Activated T-helper 2 cell treated with anti-CD3 and anti-CD28 coated beads, Interferon-gamma antibody, Interleukin-2, Interleukin-4, amounts not matched to agents 10 μg/mL and 5 μg/mL and 100 μg/mL, durations not matched to agents 14 hours and 24 hours and 36 hours (primary cell): Measurements from ENCODE around the gene ACAP2. TPM values are rescaled to one million over a fixed set of nuclear protein-coding genes. Genes with fewer than 3 reads are reported as not detected.
A peak's percentile ranks its signal among the peaks of the same experiment; 100 is the strongest.

Experiments
- DNase-seq: peaks from one replicate; pipeline ENCODE4 v3.0.0; 2021; ENCODE audit warnings: low spot score
- H3K27ac Mint-ChIP-seq: one replicate; pipeline ENCODE4 v1.8.0; 2021; ENCODE audit warnings: mixed read lengths
- H3K27me3 Mint-ChIP-seq: one replicate; pipeline ENCODE4 v1.8.0; 2021; ENCODE audit warnings: low read depth, mixed read lengths
- H3K36me3 Mint-ChIP-seq: one replicate; pipeline ENCODE4 v1.8.0; 2021; ENCODE audit warnings: low read depth, mixed read lengths
- H3K4me1 Mint-ChIP-seq: one replicate; pipeline ENCODE4 v1.8.0; 2021; ENCODE audit warnings: low read depth, mixed read lengths
- H3K4me3 Mint-ChIP-seq: one replicate; pipeline ENCODE4 v1.8.0; 2021; ENCODE audit warnings: low read depth, mild to moderate bottlenecking, moderate library complexity, mixed read lengths
- H3K9me3 Mint-ChIP-seq: one replicate; pipeline ENCODE4 v1.8.0; 2021; ENCODE audit warnings: mixed read lengths
- intact Hi-C: fragments of 100-400 bp; cut with micrococcal nuclease; formaldehyde crosslinking; loops from one replicate; pipeline ENCODE4 v1.15.1; 2023
- total RNA-seq: library from RNA; stranded (reverse); gene quantifications from 2 replicates; pipeline ENCODE4 v1.2.3, GENCODE V29; 2022

The ACAP2 gene
- total RNA-seq, 1 donor from 2014 or later: 49.8 TPM

GRCh38 chr3:195441051-195441450 is 1.8 kb downstream of the ACAP2 start:
- Mint-ChIP-seq H3K27ac (peak overlapping the region; percentile 85), H3K4me1 (peaks cover 31% of the 10 kb centered on the region)

GRCh38 chr3:195440379-195440778 is 2.4 kb downstream of the ACAP2 start:
- no peaks in the 10 kb centered on the region for H3K27me3 Mint-ChIP-seq
- peaks cover 8% of the 10 kb centered on the region for H3K36me3 Mint-ChIP-seq
- intact Hi-C loops: loop anchor here (5.0 kb wide), 3 partner anchors 102 to 753 kb away; partner anchors contain the start of genes FAM43A, PPP1R2 and TNK2
- peak overlapping the region; percentile 42 for H3K4me3 Mint-ChIP-seq
- peaks cover 29% of the 10 kb centered on the region for H3K4me1 Mint-ChIP-seq
- DNase-seq: no peak
- no peak overlapping the region for H3K27ac Mint-ChIP-seq
- no peaks in the 10 kb centered on the region for H3K9me3 Mint-ChIP-seq

More at GRCh38 chr3:195441051-195441450, 1.8 kb downstream of the ACAP2 start:
- no peak for DNase-seq
- H3K36me3 Mint-ChIP-seq: peaks cover 8% of the 10 kb centered on the region
- no peaks in the 10 kb centered on the region for H3K9me3 Mint-ChIP-seq
- H3K4me3 Mint-ChIP-seq: peak overlapping the region; percentile 94
- intact Hi-C loops: loop anchor here (5.0 kb wide), 3 partner anchors 101 to 754 kb away; partner anchors contain the start of genes FAM43A, PPP1R2 and TNK2
- H3K27me3 Mint-ChIP-seq: no peaks in the 10 kb centered on the region

- Mint-ChIP-seq H3K27me3 (no peaks in the 10 kb centered on the region), H3K36me3 (peaks cover 17% of the 10 kb centered on the region), H3K27ac (no peak overlapping the region), H3K9me3 (no peaks in the 10 kb centered on the region), H3K4me1 (peaks cover 19% of the 10 kb centered on the region), H3K4me3 (no peak overlapping the region)
- no peak for DNase-seq
- intact Hi-C loops: no loop called here
Observed at GRCh38 chr3:195438371-195438770, 4.4 kb downstream of the ACAP2 start.

GRCh38 chr3:195425849-195426248 is 17.0 kb downstream of the ACAP2 start:
- H3K27ac Mint-ChIP-seq: no peak overlapping the region
- H3K9me3 Mint-ChIP-seq: no peaks in the 10 kb centered on the region
- H3K4me1 Mint-ChIP-seq: peaks cover 17% of the 10 kb centered on the region
- H3K4me3 Mint-ChIP-seq: no peak overlapping the region
- no peaks in the 10 kb centered on the region for H3K27me3 Mint-ChIP-seq
- no peak for DNase-seq
- peaks cover 7% of the 10 kb centered on the region for H3K36me3 Mint-ChIP-seq
- intact Hi-C loops: no loop called here

GRCh38 chr3:195423818-195424217 is 19.0 kb downstream of the ACAP2 start:
- Mint-ChIP-seq H3K27me3 (no peaks in the 10 kb centered on the region), H3K9me3 (no peaks in the 10 kb centered on the region), H3K36me3 (peaks cover 4% of the 10 kb centered on the region), H3K27ac (no peak overlapping the region), H3K4me1 (peaks cover 18% of the 10 kb centered on the region), H3K4me3 (no peak overlapping the region)
- no peak for DNase-seq
- intact Hi-C loops: no loop called here

DNA sequence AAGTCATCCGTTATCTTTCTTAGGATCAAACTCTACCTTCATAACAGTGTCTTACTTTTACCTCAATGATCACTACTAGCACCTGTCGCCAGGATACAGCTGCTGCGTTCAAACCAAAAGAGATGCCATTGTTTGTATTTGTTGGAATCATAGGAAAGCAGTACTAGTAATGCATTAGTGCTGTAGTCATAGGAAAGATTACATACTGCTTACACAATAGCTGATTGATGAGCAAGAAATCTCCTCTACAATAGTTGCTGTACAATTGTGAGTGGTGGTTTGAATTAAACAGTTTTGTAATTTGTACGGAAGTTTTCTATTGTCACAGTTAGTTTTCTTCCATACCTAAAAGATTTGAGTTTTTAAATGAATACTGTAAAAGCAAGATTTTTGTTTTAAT is 21.4 kb downstream of the ACAP2 start:
- Mint-ChIP-seq H3K36me3 (peaks cover 12% of the 10 kb centered on the region), H3K4me3 (no peak overlapping the region), H3K27ac (no peak overlapping the region), H3K9me3 (no peaks in the 10 kb centered on the region), H3K4me1 (peaks cover 21% of the 10 kb centered on the region), H3K27me3 (no peaks in the 10 kb centered on the region)
- intact Hi-C loops: no loop called here
- no peak for DNase-seq

- intact Hi-C loops: no loop called here
- no peak for DNase-seq
- Mint-ChIP-seq H3K9me3 (no peaks in the 10 kb centered on the region), H3K4me3 (no peak overlapping the region), H3K4me1 (peaks cover 13% of the 10 kb centered on the region), H3K27ac (no peak overlapping the region), H3K27me3 (no peaks in the 10 kb centered on the region), H3K36me3 (peaks cover 11% of the 10 kb centered on the region)
Observed at GRCh38 chr3:195416795-195417194, 26.0 kb downstream of the ACAP2 start.

- Mint-ChIP-seq H3K27me3 (no peaks in the 10 kb centered on the region), H3K4me1 (peaks cover 32% of the 10 kb centered on the region), H3K36me3 (peaks cover 44% of the 10 kb centered on the region), H3K9me3 (peaks cover 19% of the 10 kb centered on the region), H3K27ac (no peak overlapping the region), H3K4me3 (no peak overlapping the region)
- intact Hi-C loops: no loop called here
- DNase-seq: no peak
Observed at GRCh38 chr3:195411836-195412235, 31.0 kb downstream of the ACAP2 start.

GRCh38 chr3:195410546-195410945 is 32.3 kb downstream of the ACAP2 start:
- intact Hi-C loops: no loop called here
- no peak for DNase-seq
- peaks cover 57% of the 10 kb centered on the region for H3K36me3 Mint-ChIP-seq
- H3K27ac Mint-ChIP-seq: no peak overlapping the region
- no peaks in the 10 kb centered on the region for H3K27me3 Mint-ChIP-seq
- peaks cover 25% of the 10 kb centered on the region for H3K9me3 Mint-ChIP-seq
- H3K4me1 Mint-ChIP-seq: peaks cover 37% of the 10 kb centered on the region
- H3K4me3 Mint-ChIP-seq: no peak overlapping the region

- H3K9me3 Mint-ChIP-seq: peaks cover 25% of the 10 kb centered on the region
- no peak for DNase-seq
- H3K36me3 Mint-ChIP-seq: peaks cover 58% of the 10 kb centered on the region
- peaks cover 32% of the 10 kb centered on the region for H3K4me1 Mint-ChIP-seq
- H3K4me3 Mint-ChIP-seq: peak overlapping the region; percentile 24
- intact Hi-C loops: loop anchor here (1.0 to 5.0 kb wide), 3 partner anchors 36 to 115 kb away; partner anchors contain the start of gene ACAP2
- H3K27me3 Mint-ChIP-seq: no peaks in the 10 kb centered on the region
- peak overlapping the region; percentile 56 for H3K27ac Mint-ChIP-seq
Observed at GRCh38 chr3:195407531-195408409, 35.0 kb downstream of the ACAP2 start.

- intact Hi-C loops: loop anchor here (5.0 kb wide), 1 partner anchor 117 kb away; no protein-coding TSS in a partner anchor
- Mint-ChIP-seq H3K4me1 (peaks cover 31% of the 10 kb centered on the region), H3K9me3 (peaks cover 25% of the 10 kb centered on the region), H3K4me3 (no peak overlapping the region), H3K27ac (no peak overlapping the region), H3K36me3 (peaks cover 44% of the 10 kb centered on the region), H3K27me3 (no peaks in the 10 kb centered on the region)
- DNase-seq: no peak
Observed at GRCh38 chr3:195405651-195406050, 37.2 kb downstream of the ACAP2 start.

GRCh38 chr3:195403841-195404408 is 38.9 kb downstream of the ACAP2 start:
- Mint-ChIP-seq H3K27me3 (no peaks in the 10 kb centered on the region), H3K4me1 (peaks cover 24% of the 10 kb centered on the region), H3K36me3 (peaks cover 30% of the 10 kb centered on the region), H3K27ac (no peak overlapping the region), H3K4me3 (no peak overlapping the region), H3K9me3 (peaks cover 19% of the 10 kb centered on the region)
- intact Hi-C loops: no loop called here
- no peak for DNase-seq

- no peak for DNase-seq
- Mint-ChIP-seq H3K36me3 (peaks cover 24% of the 10 kb centered on the region), H3K27me3 (no peaks in the 10 kb centered on the region), H3K9me3 (peaks cover 14% of the 10 kb centered on the region), H3K27ac (no peak overlapping the region), H3K4me1 (peaks cover 18% of the 10 kb centered on the region), H3K4me3 (no peak overlapping the region)
- intact Hi-C loops: no loop called here
Observed at GRCh38 chr3:195403244-195403643, 39.6 kb downstream of the ACAP2 start.
